HUES48 (cell line): Measurements from ENCODE around the gene CHMP3.

Experiments used
- H3K27ac ChIP-seq: one replicate; pipeline ENCODE4 v1.7.0; 2013; ENCODE audit warnings: low read depth, low read length, inconsistent platforms
- H3K27me3 ChIP-seq: 2 replicates; pipeline ENCODE4 v1.6.1; 2013; ENCODE audit warnings: mild to moderate bottlenecking, low read length; ENCODE audit not compliant: control insufficient read depth, insufficient read depth
- H3K36me3 ChIP-seq: 2 replicates; pipeline ENCODE4 v1.6.1; 2013; ENCODE audit warnings: low read length; ENCODE audit not compliant: control insufficient read depth, insufficient read depth
- H3K4me1 ChIP-seq: 2 replicates; pipeline ENCODE4 v1.6.1; 2013; ENCODE audit warnings: mild to moderate bottlenecking, low read length; ENCODE audit not compliant: control insufficient read depth, insufficient read depth
- H3K4me3 ChIP-seq: 2 replicates; pipeline ENCODE4 v1.5.1; 2013; ENCODE audit warnings: mild to moderate bottlenecking, low read depth, low read length
- H3K9ac ChIP-seq: 2 replicates; pipeline ENCODE4 v1.6.1; 2013; ENCODE audit warnings: mild to moderate bottlenecking, low read depth, low read length, moderate library complexity
- H3K9me3 ChIP-seq: 2 replicates; pipeline ENCODE4 v1.6.1; 2013; ENCODE audit warnings: low read length; ENCODE audit not compliant: control insufficient read depth, insufficient read depth

Gene CHMP3

GRCh38 chr2:86488561-86489250 lies 74.5 kb downstream of the CHMP3 start:
- Histone ChIP-seq H3K4me3 (no peak overlapping the region), H3K9ac (no peak overlapping the region), H3K4me1 (no peaks in the 10 kb centered on the region), H3K27ac (no peak overlapping the region), H3K27me3 (no peaks in the 10 kb centered on the region), H3K9me3 (no peaks in the 10 kb centered on the region), H3K36me3 (peaks cover 98% of the 10 kb centered on the region)

- no peaks in the 10 kb centered on the region for H3K4me1 ChIP-seq
- H3K9me3 ChIP-seq = no peaks in the 10 kb centered on the region
- H3K27ac ChIP-seq = no peak overlapping the region
- no peak overlapping the region for H3K9ac ChIP-seq
- H3K27me3 ChIP-seq = no peaks in the 10 kb centered on the region
- H3K36me3 ChIP-seq = peaks cover 98% of the 10 kb centered on the region
- no peak overlapping the region for H3K4me3 ChIP-seq
Observed at GRCh38 chr2:86487062-86487461, 76.2 kb downstream of the CHMP3 start.

- H3K27ac ChIP-seq = no peak overlapping the region
- H3K4me1 ChIP-seq = no peaks in the 10 kb centered on the region
- no peaks in the 10 kb centered on the region for H3K9me3 ChIP-seq
- no peaks in the 10 kb centered on the region for H3K27me3 ChIP-seq
- no peak overlapping the region for H3K4me3 ChIP-seq
- H3K36me3 ChIP-seq = peaks cover 98% of the 10 kb centered on the region
- H3K9ac ChIP-seq = no peak overlapping the region
Observed at GRCh38 chr2:86485802-86486201, 77.4 kb downstream of the CHMP3 start.

- no peaks in the 10 kb centered on the region for H3K9me3 ChIP-seq
- H3K9ac ChIP-seq = no peak overlapping the region
- no peak overlapping the region for H3K27ac ChIP-seq
- no peaks in the 10 kb centered on the region for H3K27me3 ChIP-seq
- peaks cover 97% of the 10 kb centered on the region for H3K36me3 ChIP-seq
- H3K4me1 ChIP-seq = no peaks in the 10 kb centered on the region
- H3K4me3 ChIP-seq = no peak overlapping the region
Observed at GRCh38 chr2:86485103-86485502, 78.1 kb downstream of the CHMP3 start.

GRCh38 chr2:86484385-86484784 lies 78.9 kb downstream of the CHMP3 start:
- Histone ChIP-seq H3K4me3 (no peak overlapping the region), H3K36me3 (peaks cover 96% of the 10 kb centered on the region), H3K4me1 (0 out of 2 replicates have a peak, but pooled peaks cover under 1% of the 10 kb centered on the region), H3K9ac (no peak overlapping the region), H3K27ac (no peak overlapping the region), H3K27me3 (no peaks in the 10 kb centered on the region), H3K9me3 (no peaks in the 10 kb centered on the region)

GRCh38 chr2:86482034-86482433 lies 81.2 kb downstream of the CHMP3 start:
- H3K9me3 ChIP-seq = no peaks in the 10 kb centered on the region
- H3K4me3 ChIP-seq = no peak overlapping the region
- no peaks in the 10 kb centered on the region for H3K27me3 ChIP-seq
- no peak overlapping the region for H3K9ac ChIP-seq
- H3K4me1 ChIP-seq = peaks cover 14% of the 10 kb centered on the region; the same call in 1 of the 2 replicates
- no peak overlapping the region for H3K27ac ChIP-seq
- peaks cover 95% of the 10 kb centered on the region for H3K36me3 ChIP-seq

- Histone ChIP-seq H3K27me3 (no peaks in the 10 kb centered on the region), H3K9me3 (no peaks in the 10 kb centered on the region), H3K36me3 (peaks cover 85% of the 10 kb centered on the region), H3K9ac (no peak overlapping the region), H3K4me3 (no peak overlapping the region), H3K4me1 (peaks cover 14% of the 10 kb centered on the region; the same call in 1 of the 2 replicates), H3K27ac (no peak overlapping the region)
Observed at GRCh38 chr2:86480105-86480504, 83.1 kb downstream of the CHMP3 start.

GRCh38 chr2:86477349-86477748 lies 85.9 kb downstream of the CHMP3 start:
- no peak overlapping the region for H3K27ac ChIP-seq
- H3K9me3 ChIP-seq = no peaks in the 10 kb centered on the region
- H3K36me3 ChIP-seq = peaks cover 70% of the 10 kb centered on the region
- no peak overlapping the region for H3K9ac ChIP-seq
- H3K4me3 ChIP-seq = no peak overlapping the region
- H3K4me1 ChIP-seq = peaks cover 14% of the 10 kb centered on the region; the same call in 1 of the 2 replicates
- H3K27me3 ChIP-seq = no peaks in the 10 kb centered on the region

- peaks cover 66% of the 10 kb centered on the region for H3K36me3 ChIP-seq
- peaks cover 14% of the 10 kb centered on the region; the same call in 1 of the 2 replicates for H3K4me1 ChIP-seq
- no peak overlapping the region for H3K27ac ChIP-seq
- H3K4me3 ChIP-seq = no peak overlapping the region
- no peaks in the 10 kb centered on the region for H3K9me3 ChIP-seq
- H3K9ac ChIP-seq = no peak overlapping the region
- H3K27me3 ChIP-seq = no peaks in the 10 kb centered on the region
Observed at GRCh38 chr2:86476918-86477317, 86.3 kb downstream of the CHMP3 start.

- Histone ChIP-seq H3K27me3 (no peaks in the 10 kb centered on the region), H3K4me1 (peaks cover 14% of the 10 kb centered on the region; the same call in 1 of the 2 replicates), H3K36me3 (peaks cover 63% of the 10 kb centered on the region), H3K27ac (no peak overlapping the region), H3K4me3 (no peak overlapping the region), H3K9ac (no peak overlapping the region), H3K9me3 (no peaks in the 10 kb centered on the region)
Observed at GRCh38 chr2:86476092-86476491, 87.2 kb downstream of the CHMP3 start.

GRCh38 chr2:86471637-86472036 lies 91.6 kb downstream of the CHMP3 start:
- Histone ChIP-seq H3K36me3 (peaks cover 71% of the 10 kb centered on the region), H3K27me3 (no peaks in the 10 kb centered on the region), H3K27ac (no peak overlapping the region), H3K9ac (no peak overlapping the region), H3K4me1 (no peaks in the 10 kb centered on the region), H3K9me3 (no peaks in the 10 kb centered on the region), H3K4me3 (no peak overlapping the region)
